Activated CD4-positive, alpha-beta T cell treated with anti-CD3 and anti-CD28 coated beads for 36 hours (primary cell): ENCODE results near the gene ZDHHC6. TPM values are rescaled to one million over a fixed set of nuclear protein-coding genes. Genes with fewer than 3 reads are reported as not detected.
A peak's percentile ranks its signal among the peaks of the same experiment; 100 is the strongest.
"Not testable (repeated sequence)": the region's sequence is repeated elsewhere in the genome, so short reads cannot be mapped to it uniquely, and the experiment has no call there.

Experiments
- ATAC-seq: fragments of 200-7000 bp; cut with Tn5 transposase; one replicate; pipeline ENCODE4 v1.10.0; 2021; ENCODE audit warnings: mild to moderate bottlenecking, moderate library complexity
- CTCF ChIA-PET: fragments of 350-600 bp; sonication (Branson Sonifier 250); formaldehyde crosslinking; loops from one replicate; lab custom pipeline; 2021; ENCODE audit warnings: antibody characterized with exemption; lab: Charles Lee
- POLR2A ChIA-PET: fragments of 350-600 bp; sonication (Branson Sonifier 250); formaldehyde crosslinking; loops from one replicate; lab custom pipeline; 2021; ENCODE audit warnings: antibody characterized with exemption, inconsistent platforms; lab: Charles Lee
- DNase-seq: peaks from one replicate; pipeline ENCODE4 v3.0.0-alpha.2; 2020
- H3K27ac Mint-ChIP-seq: one replicate; pipeline ENCODE4 v1.8.0; 2021; ENCODE audit warnings: mixed read lengths
- H3K27me3 Mint-ChIP-seq: one replicate; pipeline ENCODE4 v1.8.0; 2021; ENCODE audit warnings: mixed read lengths
- H3K36me3 Mint-ChIP-seq: one replicate; pipeline ENCODE4 v1.8.0; 2021; ENCODE audit warnings: low read depth, mixed read lengths
- H3K4me1 Mint-ChIP-seq: one replicate; pipeline ENCODE4 v1.8.0; 2021; ENCODE audit warnings: mixed read lengths
- H3K4me3 Mint-ChIP-seq: one replicate; pipeline ENCODE4 v1.8.0; 2021; ENCODE audit warnings: mild to moderate bottlenecking, moderate library complexity, mixed read lengths
- H3K9me3 Mint-ChIP-seq: one replicate; pipeline ENCODE4 v1.8.0; 2021; ENCODE audit warnings: low read depth, mixed read lengths
- intact Hi-C, 2 experiments: fragments of 100-400 bp; cut with DNase I in 1 of 2; cut with micrococcal nuclease in 1 of 2; formaldehyde crosslinking; loops; one replicate each; pipeline versions ENCODE4 v1.14.2 to v1.15.1; 2022 to 2024; cut with DNase I, micrococcal nuclease
- total RNA-seq, 2 experiments: library from RNA; stranded (reverse); gene quantifications; one replicate each; pipeline ENCODE4 v1.2.3, GENCODE V29; 2021

ZDHHC6 gene
- total RNA-seq, 2 experiments from 2014 or later = 42.1 to 61.3 TPM

GRCh38 chr10:112412696-112413095, 34.0 kb downstream of the ZDHHC6 start:
- Mint-ChIP-seq H3K4me3 (no peak overlapping the region), H3K36me3 (peaks cover 44% of the 10 kb centered on the region), H3K27me3 (no peaks in the 10 kb centered on the region), H3K9me3 (no peaks in the 10 kb centered on the region), H3K27ac (no peak overlapping the region), H3K4me1 (no peaks in the 10 kb centered on the region)
- intact Hi-C loops = no loop called here
- POLR2A ChIA-PET = no interaction called here
- CTCF ChIA-PET = interaction anchor here (0.6 to 0.9 kb wide), 2 partner anchors 16 to 19 kb away, joined by 3 read pairs; no protein-coding TSS in a partner anchor
- ATAC-seq = no peak
- DNase-seq = no peak

DNA sequence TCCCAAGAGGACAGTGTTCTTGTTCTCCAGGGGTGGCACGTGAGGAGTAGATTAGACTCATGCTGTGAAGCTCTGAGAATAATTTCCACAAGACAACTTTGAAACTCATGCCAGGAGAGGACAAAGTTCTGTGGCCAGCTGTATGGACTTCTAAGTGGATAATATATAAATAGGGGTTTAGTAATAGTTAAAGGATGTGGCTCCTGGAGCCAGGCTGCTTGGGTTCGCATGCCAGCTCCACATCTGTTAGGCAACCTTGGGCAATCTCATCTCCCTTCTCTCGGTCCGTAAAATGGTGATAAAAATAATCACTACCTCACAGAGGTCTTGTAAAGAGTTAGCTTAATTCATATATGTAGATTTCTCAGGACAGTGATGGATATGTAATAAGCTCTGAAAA, 37.0 kb downstream of the ZDHHC6 start:
- intact Hi-C loops = no loop called here
- CTCF ChIA-PET = no interaction called here
- Mint-ChIP-seq H3K4me3 (no peak overlapping the region), H3K27me3 (no peaks in the 10 kb centered on the region), H3K4me1 (peaks cover 3% of the 10 kb centered on the region), H3K9me3 (peaks cover 2% of the 10 kb centered on the region), H3K27ac (no peak overlapping the region), H3K36me3 (peaks cover 48% of the 10 kb centered on the region)
- ATAC-seq = no peak
- no peak for DNase-seq
- POLR2A ChIA-PET = no interaction called here

GRCh38 chr10:112409299-112409698, 37.4 kb downstream of the ZDHHC6 start:
- POLR2A ChIA-PET = no interaction called here
- CTCF ChIA-PET = no interaction called here
- peaks cover 49% of the 10 kb centered on the region for H3K36me3 Mint-ChIP-seq

DNA sequence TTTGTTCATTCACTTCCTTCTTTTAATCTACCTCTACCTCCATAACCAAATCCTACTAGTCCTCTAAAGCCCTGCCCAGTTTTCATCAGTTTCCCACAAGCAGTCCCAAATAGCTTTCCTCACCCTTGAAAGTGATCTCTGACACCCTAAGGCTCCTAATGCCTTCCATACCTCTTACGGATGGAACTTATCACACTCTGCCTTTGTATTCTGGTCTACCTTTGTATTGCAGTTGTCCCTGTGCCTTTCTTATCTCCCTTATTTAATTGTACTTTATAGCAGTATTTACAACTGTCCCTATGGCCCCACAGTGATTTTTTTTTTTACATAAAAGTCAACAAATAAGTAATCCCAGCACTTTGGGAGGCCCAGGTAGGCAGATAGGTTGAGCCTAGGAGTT, 39.0 kb downstream of the ZDHHC6 start:
- DNase-seq (no peak), ATAC-seq (no peak)
- intact Hi-C loops = no loop called here
- peaks cover 3% of the 10 kb centered on the region for H3K4me1 Mint-ChIP-seq
- CTCF ChIA-PET = interaction anchor here (1.6 kb wide), 1 partner anchor 18 kb away, joined by 3 read pairs; no protein-coding TSS in a partner anchor
- POLR2A ChIA-PET = no interaction called here
- H3K27ac Mint-ChIP-seq = no peak overlapping the region
- H3K4me3 Mint-ChIP-seq = no peak overlapping the region
- peaks cover 2% of the 10 kb centered on the region for H3K9me3 Mint-ChIP-seq
- no peaks in the 10 kb centered on the region for H3K27me3 Mint-ChIP-seq
- peaks cover 47% of the 10 kb centered on the region for H3K36me3 Mint-ChIP-seq

More at GRCh38 chr10:112409299-112409698, 37.4 kb downstream of the ZDHHC6 start:
- Mint-ChIP-seq H3K27ac (peak overlapping the region; percentile 38), H3K9me3 (peaks cover 2% of the 10 kb centered on the region), H3K4me1 (peaks cover 3% of the 10 kb centered on the region), H3K4me3 (no peak overlapping the region), H3K27me3 (no peaks in the 10 kb centered on the region)
- ATAC-seq (no peak), DNase-seq (no peak)
- intact Hi-C loops = no loop called here

DNA sequence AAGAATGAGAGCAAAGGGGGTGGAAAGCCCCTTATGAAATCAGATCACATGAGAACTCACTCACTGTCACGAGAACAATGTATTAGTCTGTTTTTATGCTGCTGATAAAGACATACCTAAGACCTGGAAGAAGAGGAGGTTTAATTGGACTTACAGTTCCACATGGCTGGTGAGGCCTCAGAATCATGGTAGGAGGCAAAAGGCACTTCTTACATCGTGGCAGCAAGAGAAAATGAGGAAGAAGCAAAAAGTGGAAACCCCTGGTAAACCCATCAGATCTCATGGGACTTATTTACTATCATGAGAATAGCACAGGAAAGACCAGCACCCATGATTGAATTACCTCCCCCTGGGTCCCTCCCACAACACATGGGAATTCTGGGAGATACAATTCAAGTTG, 39.9 kb downstream of the ZDHHC6 start:
- intact Hi-C loops, H3K9me3 Mint-ChIP-seq, H3K4me3 Mint-ChIP-seq, CTCF ChIA-PET, H3K4me1 Mint-ChIP-seq, POLR2A ChIA-PET, DNase-seq, ATAC-seq, H3K27me3 Mint-ChIP-seq, H3K27ac Mint-ChIP-seq: not testable (repeated sequence)
- peaks cover 48% of the 10 kb centered on the region for H3K36me3 Mint-ChIP-seq

- no peak overlapping the region for H3K4me3 Mint-ChIP-seq
- no peak for ATAC-seq
- H3K27ac Mint-ChIP-seq = no peak overlapping the region
- ChIA-PET POLR2A (no interaction called here), CTCF (no interaction called here)
- peaks cover 49% of the 10 kb centered on the region for H3K36me3 Mint-ChIP-seq
- intact Hi-C loops = no loop called here
- peaks cover 3% of the 10 kb centered on the region for H3K4me1 Mint-ChIP-seq
- DNase-seq = no peak
- H3K27me3 Mint-ChIP-seq = no peaks in the 10 kb centered on the region
- H3K9me3 Mint-ChIP-seq = peaks cover 2% of the 10 kb centered on the region
Observed at GRCh38 chr10:112404617-112405016, 42.1 kb downstream of the ZDHHC6 start.

GRCh38 chr10:112402917-112403316, 43.8 kb downstream of the ZDHHC6 start:
- no peak for DNase-seq
- intact Hi-C loops = no loop called here
- Mint-ChIP-seq H3K27ac (no peak overlapping the region), H3K4me3 (no peak overlapping the region), H3K27me3 (no peaks in the 10 kb centered on the region), H3K4me1 (peaks cover 3% of the 10 kb centered on the region), H3K9me3 (peaks cover 2% of the 10 kb centered on the region), H3K36me3 (peaks cover 46% of the 10 kb centered on the region)
- POLR2A ChIA-PET = no interaction called here
- ATAC-seq = no peak
- CTCF ChIA-PET = interaction anchor here (0.6 kb wide), 1 partner anchor 18 kb away, joined by 3 read pairs; no protein-coding TSS in a partner anchor

DNA sequence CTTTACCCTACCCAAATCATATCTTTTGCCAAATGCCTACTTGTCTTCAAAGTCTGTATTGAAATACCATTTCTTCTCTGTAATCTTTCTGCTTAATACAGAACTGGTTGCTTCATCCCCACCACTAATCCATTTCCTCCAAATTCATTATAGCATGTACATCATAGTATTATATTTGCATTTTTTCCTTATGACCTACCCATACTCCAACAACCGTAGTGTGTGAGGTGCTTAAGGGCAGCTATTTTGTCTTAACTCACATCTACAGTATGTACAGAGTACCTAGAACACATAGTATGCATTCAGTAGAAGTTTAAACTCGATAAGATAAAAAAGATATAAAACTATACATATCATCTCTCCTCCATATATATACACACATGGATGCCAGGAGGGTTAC, 49.1 kb downstream of the ZDHHC6 start:
- no peak overlapping the region for H3K4me3 Mint-ChIP-seq
- no peak overlapping the region for H3K27ac Mint-ChIP-seq
- H3K36me3 Mint-ChIP-seq = peaks cover 14% of the 10 kb centered on the region
- POLR2A ChIA-PET = no interaction called here
- no peaks in the 10 kb centered on the region for H3K9me3 Mint-ChIP-seq
- intact Hi-C loops = no loop called here
- peaks cover 4% of the 10 kb centered on the region for H3K4me1 Mint-ChIP-seq
- no peak for ATAC-seq
- CTCF ChIA-PET = interaction anchor here (0.6 kb wide), 1 partner anchor 16 kb away, joined by 3 read pairs; no protein-coding TSS in a partner anchor
- no peak for DNase-seq
- H3K27me3 Mint-ChIP-seq = no peaks in the 10 kb centered on the region

DNA sequence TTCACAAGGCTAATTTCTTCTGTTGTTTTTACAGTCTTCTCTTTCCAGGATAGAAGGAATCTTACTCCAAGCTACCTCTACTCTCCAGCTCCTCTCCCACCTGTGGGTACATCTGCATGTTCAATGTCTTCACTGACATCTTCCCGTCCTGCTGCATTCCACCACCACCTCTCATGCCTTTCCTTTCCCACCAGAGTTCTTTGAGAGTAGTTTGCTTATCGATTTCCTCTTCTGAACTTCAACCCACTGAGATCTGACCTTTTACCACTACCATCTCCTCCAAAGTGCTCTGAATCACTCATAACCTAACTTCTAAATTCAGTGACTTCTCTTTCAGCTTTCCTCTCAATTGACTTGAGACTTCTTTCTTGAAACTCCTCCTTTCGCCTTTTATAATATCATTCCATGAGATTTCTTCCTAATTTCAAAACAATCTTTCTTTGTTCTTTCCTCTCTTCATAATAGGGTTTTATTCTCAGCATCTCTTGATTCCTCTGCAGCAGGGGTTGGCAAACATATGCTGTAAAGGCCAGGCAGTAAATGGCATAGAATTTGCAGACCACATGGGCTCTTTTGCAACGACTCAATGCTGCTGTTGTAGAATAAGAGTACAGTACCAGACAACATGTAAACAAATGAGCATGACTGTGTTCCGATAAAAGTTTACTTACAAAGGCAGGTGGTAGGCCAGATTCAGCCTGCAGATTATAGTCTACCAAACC, 50.7 kb downstream of the ZDHHC6 start:
- H3K27me3 Mint-ChIP-seq = no peaks in the 10 kb centered on the region
- no peak overlapping the region for H3K27ac Mint-ChIP-seq
- H3K4me1 Mint-ChIP-seq = peaks cover 7% of the 10 kb centered on the region
- intact Hi-C loops = no loop called here
- ChIA-PET POLR2A (no interaction called here), CTCF (no interaction called here)
- ATAC-seq (no peak), DNase-seq (no peak)
- no peak overlapping the region for H3K4me3 Mint-ChIP-seq
- no peaks in the 10 kb centered on the region for H3K9me3 Mint-ChIP-seq
- H3K36me3 Mint-ChIP-seq = peaks cover 13% of the 10 kb centered on the region

GRCh38 chr10:112394475-112394875, 52.2 kb downstream of the ZDHHC6 start:
- Mint-ChIP-seq H3K9me3 (no peaks in the 10 kb centered on the region), H3K36me3 (peaks cover 7% of the 10 kb centered on the region), H3K27me3 (no peaks in the 10 kb centered on the region), H3K4me1 (peaks cover 17% of the 10 kb centered on the region), H3K27ac (no peak overlapping the region), H3K4me3 (no peak overlapping the region)
- CTCF ChIA-PET = no interaction called here
- no peak for ATAC-seq
- POLR2A ChIA-PET = no interaction called here
- intact Hi-C loops = no loop called here
- no peak for DNase-seq

- ATAC-seq (no peak), DNase-seq (no peak)
- Mint-ChIP-seq H3K27me3 (no peaks in the 10 kb centered on the region), H3K36me3 (peaks cover 4% of the 10 kb centered on the region), H3K9me3 (no peaks in the 10 kb centered on the region), H3K4me1 (peaks cover 23% of the 10 kb centered on the region), H3K4me3 (no peak overlapping the region), H3K27ac (no peak overlapping the region)
- ChIA-PET POLR2A (no interaction called here), CTCF (no interaction called here)
- intact Hi-C loops = no loop called here
Observed at GRCh38 chr10:112393827-112394226, 52.9 kb downstream of the ZDHHC6 start.

DNA sequence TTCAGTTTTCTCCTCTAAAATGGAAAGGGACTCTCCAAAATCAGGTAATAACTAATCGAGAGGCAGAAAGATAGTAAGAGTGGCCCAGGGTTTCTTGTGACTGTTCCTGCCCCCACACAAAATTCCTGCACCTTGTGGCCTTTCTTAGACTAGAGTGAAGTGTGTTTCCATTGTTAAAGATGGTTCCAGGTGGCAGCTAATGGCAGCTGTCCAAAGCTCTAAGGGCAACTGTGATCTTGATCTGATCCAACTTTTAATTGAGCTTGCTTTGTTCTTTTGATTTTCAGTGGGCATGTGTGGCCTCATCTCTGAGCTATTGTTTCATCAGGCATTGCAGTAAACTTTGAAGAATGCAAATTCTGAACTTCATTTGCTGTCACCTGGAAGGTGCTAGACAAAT, 53.4 kb downstream of the ZDHHC6 start:
- Mint-ChIP-seq H3K27me3 (no peaks in the 10 kb centered on the region), H3K36me3 (peaks cover under 1% of the 10 kb centered on the region), H3K4me1 (peaks cover 28% of the 10 kb centered on the region), H3K9me3 (no peaks in the 10 kb centered on the region), H3K27ac (peak overlapping the region; percentile 10), H3K4me3 (no peak overlapping the region)
- DNase-seq (no peak), ATAC-seq (no peak)
- POLR2A ChIA-PET = no interaction called here
- intact Hi-C loops = no loop called here
- CTCF ChIA-PET = no interaction called here
